K562 (cell line): ENCODE measurements around the gene DHRS7C. TPM values are rescaled to one million over a fixed set of nuclear protein-coding genes. Genes with fewer than 3 reads are reported as not detected.

ENCODE experiments used
- HDAC1 ChIP-seq, 2 experiments: fragments of 450-650 bp; IDR thresholded peaks; 2 replicates each; pipeline ENCODE4 v1.6.1; 2016 to 2017; ENCODE audit warnings: inconsistent platforms in 1 of 2, mild to moderate bottlenecking in 1 of 2, moderate library complexity in 1 of 2
- NR1H2 ChIP-seq: sonication (generic); formaldehyde crosslinking; IDR thresholded peaks from 2 replicates; pipeline ENCODE4 v1.4.0; 2020; ENCODE audit warnings: mild to moderate bottlenecking, missing genetic modification reagents
- RBM39 ChIP-seq: fragments of 200-400 bp; formaldehyde crosslinking; optimal IDR thresholded peaks from 2 replicates; pipeline ENCODE3; 2018; ENCODE audit warnings: low read depth, low read length
- U2AF2 ChIP-seq: fragments of 200-400 bp; formaldehyde crosslinking; optimal IDR thresholded peaks from 2 replicates; pipeline ENCODE3; 2017; ENCODE audit warnings: low read depth, mild to moderate bottlenecking, low read length
- ZNF780A ChIP-seq: fragments of 250-450 bp; sonication (Bioruptor Pico); IDR thresholded peaks from 2 replicates; pipeline ENCODE4 v1.5.0; 2021; ENCODE audit warnings: mild to moderate bottlenecking
- polyA plus RNA-seq, 8 experiments: library from polyadenylated mRNA; depleted of rRNA in 4 of 8; stranded (reverse) in 5 of 8; unstranded in 3 of 8; fragments of >200 nt; fragmentation: Nextera tagmentation in 2 of 8; fragmentation: Illumina TruSeq in 1 of 8; extraction: Ambion mirVana in 2 of 8; extraction: Trizol in 1 of 8; gene quantifications; 2 replicates each; pipeline versions ENCODE4 v1.2.1 to v1.2.3, GENCODE V29; 2011 to 2014; ENCODE audit warnings: inconsistent platforms in 1 of 8, missing spikeins in 1 of 8
- total RNA-seq, 7 experiments: library from RNA; depleted of rRNA in 6 of 7; stranded (reverse); fragments of >200 nt in 6 of 7; fragmentation: Illumina TruSeq in 2 of 7; extraction: Trizol in 2 of 7; gene quantifications; 2 replicates each; pipeline versions ENCODE4 v1.2.1 to v1.2.3, GENCODE V29; 2011 to 2021; ENCODE audit warnings: low replicate concordance in 1 of 7
- TF ChIP-seq, protein P1 (sequence below): fragments of 450-650 bp; formaldehyde crosslinking; IDR thresholded peaks from 2 replicates; pipeline ENCODE4 v1.4.0; 2020; ENCODE audit warnings: mild to moderate bottlenecking, mixed read lengths
- TF ChIP-seq, protein P2 (sequence below): sonication (generic); formaldehyde crosslinking; IDR thresholded peaks from 2 replicates; pipeline ENCODE4 v1.8.0; 2022; ENCODE audit warnings: mild to moderate bottlenecking, missing genetic modification reagents, borderline replicate concordance
- TF ChIP-seq, protein P3 (sequence below): fragments of 450-650 bp; IDR thresholded peaks from 2 replicates; pipeline ENCODE4 v1.6.1; 2017; ENCODE audit warnings: antibody characterized with exemption, mild to moderate bottlenecking
- TF ChIP-seq, protein P4 (sequence below): fragments of 250-450 bp; sonication (Bioruptor Pico); IDR thresholded peaks from 2 replicates; pipeline ENCODE4 v1.9.0; 2021; ENCODE audit warnings: mild to moderate bottlenecking

Gene DHRS7C
- total and polyA plus RNA-seq, 9 of the 15 experiments (the other 6 are each of a cell fraction or from before 2014, with no cell fraction given): not detected

DNA sequence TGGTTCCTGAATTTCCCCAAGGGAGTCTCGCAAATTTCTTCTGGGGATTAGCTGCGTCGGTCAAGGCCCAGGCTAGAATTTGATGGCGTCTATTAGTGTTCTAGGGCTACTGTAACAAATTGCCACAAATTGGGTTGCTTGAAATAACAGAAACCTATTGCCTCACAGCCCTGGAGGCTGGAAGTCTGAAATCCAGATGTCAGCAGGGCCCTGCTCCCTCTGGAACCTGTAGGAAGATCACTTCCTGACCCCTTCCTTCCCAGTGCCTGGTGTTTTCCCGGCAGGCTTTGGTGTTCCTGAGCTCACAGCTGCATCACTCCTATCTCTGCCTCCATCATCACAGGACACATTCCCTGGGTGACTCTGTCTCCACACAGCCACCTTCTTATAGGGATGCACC, 24.4 kb downstream of the DHRS7C start (continued):
- TF ChIP-seq, protein P1, sequence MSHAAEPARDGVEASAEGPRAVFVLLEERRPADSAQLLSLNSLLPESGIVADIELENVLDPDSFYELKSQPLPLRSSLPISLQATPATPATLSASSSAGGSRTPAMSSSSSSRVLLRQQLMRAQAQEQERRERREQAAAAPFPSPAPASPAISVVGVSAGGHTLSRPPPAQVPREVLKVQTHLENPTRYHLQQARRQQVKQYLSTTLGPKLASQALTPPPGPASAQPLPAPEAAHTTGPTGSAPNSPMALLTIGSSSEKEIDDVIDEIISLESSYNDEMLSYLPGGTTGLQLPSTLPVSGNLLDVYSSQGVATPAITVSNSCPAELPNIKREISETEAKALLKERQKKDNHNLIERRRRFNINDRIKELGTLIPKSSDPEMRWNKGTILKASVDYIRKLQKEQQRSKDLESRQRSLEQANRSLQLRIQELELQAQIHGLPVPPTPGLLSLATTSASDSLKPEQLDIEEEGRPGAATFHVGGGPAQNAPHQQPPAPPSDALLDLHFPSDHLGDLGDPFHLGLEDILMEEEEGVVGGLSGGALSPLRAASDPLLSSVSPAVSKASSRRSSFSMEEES (CRISPR knock-in tag): no peak
- TF ChIP-seq NR1H2 (CRISPR knock-in tag) (no peak), U2AF2 (no peak), RBM39 (no peak), ZNF780A (CRISPR knock-in tag) (no peak), HDAC1 (IDR thresholded peaks at IDR 0.05) (no peak)
- TF ChIP-seq, protein P2, sequence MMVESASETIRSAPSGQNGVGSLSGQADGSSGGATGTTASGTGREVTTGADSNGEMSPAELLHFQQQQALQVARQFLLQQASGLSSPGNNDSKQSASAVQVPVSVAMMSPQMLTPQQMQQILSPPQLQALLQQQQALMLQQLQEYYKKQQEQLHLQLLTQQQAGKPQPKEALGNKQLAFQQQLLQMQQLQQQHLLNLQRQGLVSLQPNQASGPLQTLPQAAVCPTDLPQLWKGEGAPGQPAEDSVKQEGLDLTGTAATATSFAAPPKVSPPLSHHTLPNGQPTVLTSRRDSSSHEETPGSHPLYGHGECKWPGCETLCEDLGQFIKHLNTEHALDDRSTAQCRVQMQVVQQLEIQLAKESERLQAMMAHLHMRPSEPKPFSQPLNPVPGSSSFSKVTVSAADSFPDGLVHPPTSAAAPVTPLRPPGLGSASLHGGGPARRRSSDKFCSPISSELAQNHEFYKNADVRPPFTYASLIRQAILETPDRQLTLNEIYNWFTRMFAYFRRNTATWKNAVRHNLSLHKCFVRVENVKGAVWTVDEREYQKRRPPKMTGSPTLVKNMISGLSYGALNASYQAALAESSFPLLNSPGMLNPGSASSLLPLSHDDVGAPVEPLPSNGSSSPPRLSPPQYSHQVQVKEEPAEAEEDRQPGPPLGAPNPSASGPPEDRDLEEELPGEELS: no peak
- TF ChIP-seq, protein P3, sequence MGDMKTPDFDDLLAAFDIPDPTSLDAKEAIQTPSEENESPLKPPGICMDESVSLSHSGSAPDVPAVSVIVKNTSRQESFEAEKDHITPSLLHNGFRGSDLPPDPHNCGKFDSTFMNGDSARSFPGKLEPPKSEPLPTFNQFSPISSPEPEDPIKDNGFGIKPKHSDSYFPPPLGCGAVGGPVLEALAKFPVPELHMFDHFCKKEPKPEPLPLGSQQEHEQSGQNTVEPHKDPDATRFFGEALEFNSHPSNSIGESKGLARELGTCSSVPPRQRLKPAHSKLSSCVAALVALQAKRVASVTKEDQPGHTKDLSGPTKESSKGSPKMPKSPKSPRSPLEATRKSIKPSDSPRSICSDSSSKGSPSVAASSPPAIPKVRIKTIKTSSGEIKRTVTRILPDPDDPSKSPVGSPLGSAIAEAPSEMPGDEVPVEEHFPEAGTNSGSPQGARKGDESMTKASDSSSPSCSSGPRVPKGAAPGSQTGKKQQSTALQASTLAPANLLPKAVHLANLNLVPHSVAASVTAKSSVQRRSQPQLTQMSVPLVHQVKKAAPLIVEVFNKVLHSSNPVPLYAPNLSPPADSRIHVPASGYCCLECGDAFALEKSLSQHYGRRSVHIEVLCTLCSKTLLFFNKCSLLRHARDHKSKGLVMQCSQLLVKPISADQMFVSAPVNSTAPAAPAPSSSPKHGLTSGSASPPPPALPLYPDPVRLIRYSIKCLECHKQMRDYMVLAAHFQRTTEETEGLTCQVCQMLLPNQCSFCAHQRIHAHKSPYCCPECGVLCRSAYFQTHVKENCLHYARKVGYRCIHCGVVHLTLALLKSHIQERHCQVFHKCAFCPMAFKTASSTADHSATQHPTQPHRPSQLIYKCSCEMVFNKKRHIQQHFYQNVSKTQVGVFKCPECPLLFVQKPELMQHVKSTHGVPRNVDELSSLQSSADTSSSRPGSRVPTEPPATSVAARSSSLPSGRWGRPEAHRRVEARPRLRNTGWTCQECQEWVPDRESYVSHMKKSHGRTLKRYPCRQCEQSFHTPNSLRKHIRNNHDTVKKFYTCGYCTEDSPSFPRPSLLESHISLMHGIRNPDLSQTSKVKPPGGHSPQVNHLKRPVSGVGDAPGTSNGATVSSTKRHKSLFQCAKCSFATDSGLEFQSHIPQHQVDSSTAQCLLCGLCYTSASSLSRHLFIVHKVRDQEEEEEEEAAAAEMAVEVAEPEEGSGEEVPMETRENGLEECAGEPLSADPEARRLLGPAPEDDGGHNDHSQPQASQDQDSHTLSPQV: no peak
- TF ChIP-seq, protein P4, sequence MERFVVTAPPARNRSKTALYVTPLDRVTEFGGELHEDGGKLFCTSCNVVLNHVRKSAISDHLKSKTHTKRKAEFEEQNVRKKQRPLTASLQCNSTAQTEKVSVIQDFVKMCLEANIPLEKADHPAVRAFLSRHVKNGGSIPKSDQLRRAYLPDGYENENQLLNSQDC (CRISPR knock-in tag): no peak
- TF ChIP-seq, all 486 proteins: peak for 0
